Choroid plexus epithelial cell (primary cell): ENCODE data around the gene ITPKB.

Experiments used
- DNase-seq: peaks from one replicate; pipeline ENCODE4 v3.0.0-alpha.2; 2010; ENCODE audit warnings: low read depth
- H3K4me3 ChIP-seq: 2 replicates; pipeline ENCODE4 v1.5.1; 2011; ENCODE audit warnings: low read depth, mild to moderate bottlenecking, control low read depth, low read length, moderate library complexity
- CTCF ChIP-seq: conservative IDR thresholded peaks from 2 replicates; pipeline ENCODE4 v1.5.1; 2011; ENCODE audit warnings: low read depth, mild to moderate bottlenecking, control low read depth, inconsistent platforms, low read length, moderate library complexity

The ITPKB gene

GRCh38 chr1:226596531-226597165 is 142.4 kb downstream of the ITPKB start:
- no peak for DNase-seq
- TF ChIP-seq CTCF: no peak
- H3K4me3 ChIP-seq: no peak overlapping the region

- no peak overlapping the region for H3K4me3 ChIP-seq
- no peak for TF ChIP-seq CTCF
- no peak for DNase-seq
Observed at GRCh38 chr1:226593541-226593940, 145.5 kb downstream of the ITPKB start.

- DNase-seq: no peak
- no peak overlapping the region for H3K4me3 ChIP-seq
- TF ChIP-seq CTCF: no peak
Observed at GRCh38 chr1:226590614-226591013, 148.5 kb downstream of the ITPKB start.

GRCh38 chr1:226589008-226589733 is 149.9 kb downstream of the ITPKB start:
- TF ChIP-seq CTCF: no peak
- no peak for DNase-seq

GRCh38 chr1:226588484-226588883 is 150.6 kb downstream of the ITPKB start:
- H3K4me3 ChIP-seq: no peak overlapping the region
- no peak for DNase-seq
- no peak for TF ChIP-seq CTCF

More at GRCh38 chr1:226589008-226589733, 149.9 kb downstream of the ITPKB start:
- no peak overlapping the region for H3K4me3 ChIP-seq

GRCh38 chr1:226586650-226587422 is 152.2 kb downstream of the ITPKB start:
- no peak overlapping the region for H3K4me3 ChIP-seq
- no peak for DNase-seq
- TF ChIP-seq CTCF: no peak
